Stimulated activated CD8-positive, alpha-beta memory T cell treated with anti-CD3 and anti-CD28 coated beads, Interleukin-15, amount 100 ng/mL, for 1 hour (primary cell): Measurements from ENCODE around the gene ATP10A.
"Not testable (repeated sequence)": the region's sequence is repeated elsewhere in the genome, so short reads cannot be mapped to it uniquely, and the experiment has no call there.

Experiments
- DNase-seq: peaks from one replicate; pipeline ENCODE4 v3.0.0-alpha.2; 2020; ENCODE audit warnings: low read depth

Gene ATP10A

DNA sequence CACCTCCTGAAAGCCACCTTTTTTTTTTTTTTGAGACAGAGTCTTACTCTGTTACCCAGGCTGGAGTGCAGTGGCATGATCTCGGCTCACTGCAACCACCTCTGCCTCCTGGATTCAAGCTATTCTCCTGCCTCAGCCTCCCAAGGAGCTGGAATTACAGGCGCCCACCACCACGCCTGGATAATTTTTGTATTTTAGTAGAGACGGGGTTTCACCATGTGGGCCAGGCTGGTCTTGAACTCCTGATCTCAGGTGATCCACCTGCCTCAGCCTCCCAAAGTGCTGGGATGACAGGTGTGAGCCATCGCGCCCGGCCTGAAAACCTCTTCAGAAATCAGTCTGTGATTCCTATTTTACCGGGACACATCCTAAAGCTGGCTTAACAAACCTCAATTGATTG is 91.4 kb downstream of the ATP10A start:
- not testable (repeated sequence) for DNase-seq

DNA sequence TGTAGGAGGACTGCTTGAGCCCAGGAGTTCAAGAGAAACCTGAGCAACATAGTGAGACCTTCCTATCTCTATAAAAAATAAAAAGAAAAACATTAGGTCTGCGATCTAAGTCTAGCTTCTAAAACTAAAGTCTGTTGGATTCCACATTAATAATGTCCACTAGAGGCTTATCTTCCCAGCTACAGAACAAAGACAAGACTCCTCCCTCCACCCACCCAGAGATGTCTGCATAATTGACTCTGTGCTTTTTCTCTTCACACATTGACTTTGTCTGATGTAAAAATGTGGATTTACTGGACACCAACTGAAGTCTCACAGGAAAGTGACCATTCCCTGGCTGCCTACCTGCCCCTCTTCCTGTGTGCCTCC is 91.8 kb downstream of the ATP10A start:
- DNase-seq: no peak

DNA sequence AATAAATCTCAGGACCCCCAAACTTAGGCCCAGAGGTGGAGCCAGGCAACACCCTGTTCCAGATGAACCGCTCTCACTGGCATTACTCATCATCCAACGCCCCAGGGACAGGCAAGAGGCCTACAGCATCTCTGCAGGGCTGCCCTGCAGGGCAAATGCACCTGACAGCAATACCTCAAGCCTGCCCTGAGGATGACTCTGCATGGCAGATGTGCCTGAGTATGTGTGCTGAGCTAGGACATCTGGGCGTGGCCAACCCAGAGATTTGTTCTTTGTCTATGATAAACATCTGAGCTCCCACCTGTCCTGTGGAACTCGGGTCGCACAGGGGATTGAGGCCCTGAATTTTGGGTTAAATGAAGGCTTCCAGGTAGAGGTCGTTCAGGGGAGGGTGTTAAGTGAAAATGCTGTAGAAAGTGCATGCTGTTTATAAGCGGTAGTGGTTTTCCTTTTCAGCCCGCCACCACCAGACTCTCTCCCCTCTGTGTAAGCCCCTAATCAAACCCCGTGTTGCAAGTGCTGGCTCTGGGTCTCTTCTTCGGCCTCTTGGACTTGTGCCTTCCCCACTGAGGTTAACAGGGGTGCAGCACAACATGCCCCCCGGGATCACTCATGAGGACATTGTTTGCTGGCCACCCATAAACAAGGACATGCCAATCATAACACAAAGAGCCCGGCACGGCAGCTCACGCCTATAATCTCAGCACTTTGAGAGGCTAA is 92.3 kb downstream of the ATP10A start:
- DNase-seq: no peak

DNA sequence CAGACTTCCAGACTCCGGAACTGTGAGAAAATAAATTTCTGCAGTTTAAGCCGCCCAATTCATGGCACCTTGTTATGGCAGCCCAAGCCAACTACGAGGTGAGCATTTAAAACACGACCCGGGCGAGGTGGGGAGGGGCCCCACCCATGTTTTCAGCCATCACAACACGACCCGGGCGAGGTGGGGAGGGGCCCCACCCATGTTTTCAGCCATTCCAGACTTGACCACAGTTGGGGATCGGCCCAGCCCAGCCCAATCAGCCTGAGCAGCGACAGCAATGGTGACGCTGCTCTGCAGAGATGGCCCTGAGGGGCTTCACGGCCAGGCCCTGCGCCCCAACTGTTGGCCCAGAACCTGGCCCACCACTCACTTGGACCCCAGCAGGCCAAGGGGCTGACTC is 93.1 kb downstream of the ATP10A start:
- no peak for DNase-seq

DNA sequence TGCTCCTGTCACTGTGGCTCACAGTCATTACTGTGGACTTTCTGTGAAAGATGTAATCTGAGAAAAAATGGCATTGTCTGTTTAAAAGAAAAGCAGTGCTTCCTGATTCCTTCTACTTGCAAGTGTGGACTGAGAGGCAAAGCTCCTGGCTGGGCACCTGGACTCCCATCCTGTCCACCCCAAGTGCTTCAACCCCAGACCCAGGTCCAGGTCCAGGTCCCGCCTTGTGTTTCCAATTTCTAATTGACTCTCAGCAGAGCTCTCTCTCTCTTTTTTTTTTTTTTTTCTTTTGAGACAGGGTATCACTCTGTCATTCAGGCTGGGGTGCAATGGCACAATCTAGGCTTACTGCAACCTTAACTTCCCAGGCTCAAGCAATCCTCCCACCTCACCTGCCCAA is 94.9 kb downstream of the ATP10A start:
- no peak for DNase-seq

- no peak for DNase-seq
Measured at GRCh38 chr15:25767356-25768151, 95.6 kb downstream of the ATP10A start.

GRCh38 chr15:25766417-25766816 is 96.7 kb downstream of the ATP10A start:
- DNase-seq: no peak

- DNase-seq: no peak
Measured at GRCh38 chr15:25764980-25765735, 98.0 kb downstream of the ATP10A start.

- DNase-seq: no peak
Measured at GRCh38 chr15:25763954-25764353, 99.2 kb downstream of the ATP10A start.

DNA sequence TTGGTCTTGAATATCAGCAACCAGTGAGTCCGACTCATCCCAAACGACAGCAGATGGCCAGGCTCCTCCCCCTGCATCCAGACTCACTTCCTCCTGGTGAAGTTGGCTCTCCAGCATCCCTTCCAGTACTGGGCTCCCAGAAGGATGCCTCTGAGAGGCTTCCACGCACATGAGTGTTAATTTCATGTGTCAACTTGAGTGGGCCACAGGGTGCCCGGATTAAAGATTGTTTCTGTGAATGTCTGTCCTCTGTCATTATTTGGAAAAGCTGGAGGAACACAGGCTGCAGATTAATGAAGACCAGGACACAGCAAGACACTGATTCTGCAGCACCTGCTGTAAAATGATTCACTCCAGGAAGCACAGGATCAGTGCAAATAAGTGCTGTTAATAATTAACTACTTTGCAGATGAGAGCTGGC is 99.8 kb downstream of the ATP10A start:
- DNase-seq: no peak

- DNase-seq: no peak
Measured at GRCh38 chr15:25761971-25762662, 101.0 kb downstream of the ATP10A start.

- DNase-seq: no peak
Measured at GRCh38 chr15:25759421-25759820, 103.7 kb downstream of the ATP10A start.

- DNase-seq: not testable (repeated sequence)
Measured at GRCh38 chr15:25758612-25759011, 104.5 kb downstream of the ATP10A start.

DNA sequence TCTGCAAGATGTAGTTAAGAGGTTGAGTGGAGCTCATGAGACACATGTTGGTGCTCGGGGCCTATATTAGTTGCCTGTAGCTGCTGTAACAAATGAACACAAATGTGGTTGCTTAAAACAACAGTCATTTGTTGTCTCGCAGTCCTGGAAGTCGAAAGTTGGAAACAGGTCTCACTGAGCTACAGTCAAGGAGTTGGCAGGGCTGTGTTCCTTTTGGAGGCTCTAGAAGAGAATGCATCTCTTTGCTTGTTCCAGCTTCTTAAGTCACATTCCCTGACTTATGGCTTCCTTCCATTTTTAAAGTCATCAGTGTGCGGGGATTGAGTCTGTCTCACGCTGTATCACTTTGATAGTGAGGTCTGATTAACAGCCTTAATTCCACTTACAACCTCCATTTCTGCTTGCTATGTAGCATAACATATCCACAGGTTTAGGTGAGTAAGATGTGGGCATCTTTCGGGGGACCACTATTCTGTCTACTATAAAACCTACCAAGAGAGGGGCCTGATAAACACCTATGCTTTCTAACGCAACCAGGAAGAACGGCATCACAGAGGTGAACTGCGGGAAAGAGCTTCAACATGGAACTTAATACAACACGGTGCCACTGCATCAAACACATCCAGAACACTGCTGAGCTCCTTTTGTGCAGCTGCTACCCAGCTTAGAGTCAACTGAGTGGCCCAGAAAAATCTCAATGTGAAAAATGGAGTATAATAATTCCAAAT is 119.4 kb downstream of the ATP10A start:
- no peak for DNase-seq

DNA sequence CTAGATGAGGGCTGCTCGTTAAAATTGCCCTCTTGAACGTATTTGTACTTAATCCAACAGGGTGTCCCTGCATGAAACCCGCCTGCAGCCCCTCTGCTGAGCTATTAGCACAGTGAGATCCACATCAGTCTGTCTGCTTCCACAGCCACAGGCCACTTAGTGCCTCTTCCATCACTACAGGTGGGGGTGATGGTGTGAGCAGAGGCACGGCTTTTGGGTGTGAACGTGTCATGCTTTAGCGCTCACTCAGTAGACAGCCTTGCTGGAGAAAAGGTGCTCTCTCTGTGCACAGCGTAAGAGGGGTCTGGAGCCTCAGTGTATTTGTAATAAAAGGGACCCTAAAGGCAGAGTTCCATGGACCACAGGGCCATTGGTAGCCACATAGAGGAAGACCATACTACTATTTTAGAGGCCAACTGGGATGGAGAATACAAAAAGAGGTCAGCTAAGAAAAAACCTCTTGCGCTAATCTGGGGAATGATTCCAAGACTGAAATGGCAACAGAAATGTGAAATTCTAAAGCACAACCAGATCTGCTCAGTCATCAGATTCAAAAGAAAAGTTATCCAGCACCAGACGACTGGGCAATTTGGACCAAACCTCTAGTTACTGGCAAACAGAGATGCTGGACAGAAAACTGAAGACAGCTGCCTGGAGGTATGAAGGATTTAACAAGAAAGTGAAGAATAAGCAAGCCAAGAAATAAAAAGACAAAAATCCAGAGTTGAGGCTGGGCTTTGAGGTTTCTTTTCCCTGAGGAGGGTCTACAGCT is 120.2 kb downstream of the ATP10A start:
- DNase-seq: no peak

DNA sequence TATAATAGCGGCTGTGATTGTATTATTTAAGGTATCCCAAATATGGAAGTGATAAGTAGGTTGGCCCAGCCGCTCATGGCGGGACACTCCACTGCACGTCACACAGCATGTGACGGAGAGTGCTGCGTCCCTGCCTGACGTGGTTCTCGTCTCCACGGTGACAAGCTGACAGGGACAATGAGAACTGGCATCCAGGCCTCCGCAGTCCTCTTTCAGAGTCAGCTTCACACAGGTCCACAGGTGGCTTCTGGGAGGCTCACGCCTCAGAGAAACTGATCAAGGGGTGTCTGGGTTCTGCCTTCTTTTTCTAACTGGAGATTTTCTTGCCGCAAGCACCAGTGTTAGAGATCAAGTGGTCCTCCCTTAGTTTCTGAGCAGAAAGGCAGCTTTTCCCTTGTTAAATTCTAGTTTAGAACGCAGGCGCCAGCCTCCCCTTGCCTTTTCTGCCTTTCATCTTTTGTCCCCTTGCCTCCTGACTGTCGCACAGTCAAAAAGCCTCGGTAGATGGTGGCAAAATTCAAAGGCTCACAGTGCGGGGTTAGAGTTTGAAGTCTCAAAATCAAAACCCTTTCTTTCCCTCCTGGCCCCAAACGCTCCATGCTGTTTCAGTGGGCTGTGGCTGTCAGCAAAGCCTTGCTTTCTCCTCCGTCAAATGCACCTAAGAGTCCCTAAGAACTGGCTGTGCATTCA is 120.9 kb downstream of the ATP10A start:
- DNase-seq: no peak

DNA sequence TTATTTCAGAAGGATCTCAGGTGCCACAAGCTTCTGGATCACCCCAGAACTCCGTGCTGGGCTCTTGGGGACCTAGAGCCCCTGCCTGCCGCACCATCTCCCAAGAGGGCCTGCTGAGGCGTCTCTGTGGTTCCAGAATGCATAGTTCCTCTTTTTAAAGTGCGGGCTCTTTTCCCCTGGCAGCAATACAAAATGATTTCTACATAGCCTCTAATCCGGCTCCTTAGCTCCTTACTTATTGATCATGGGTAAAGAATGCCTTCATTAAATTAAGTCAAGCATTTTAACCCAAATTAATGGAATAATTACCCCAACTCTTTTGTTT is 121.9 kb downstream of the ATP10A start:
- no peak for DNase-seq

DNA sequence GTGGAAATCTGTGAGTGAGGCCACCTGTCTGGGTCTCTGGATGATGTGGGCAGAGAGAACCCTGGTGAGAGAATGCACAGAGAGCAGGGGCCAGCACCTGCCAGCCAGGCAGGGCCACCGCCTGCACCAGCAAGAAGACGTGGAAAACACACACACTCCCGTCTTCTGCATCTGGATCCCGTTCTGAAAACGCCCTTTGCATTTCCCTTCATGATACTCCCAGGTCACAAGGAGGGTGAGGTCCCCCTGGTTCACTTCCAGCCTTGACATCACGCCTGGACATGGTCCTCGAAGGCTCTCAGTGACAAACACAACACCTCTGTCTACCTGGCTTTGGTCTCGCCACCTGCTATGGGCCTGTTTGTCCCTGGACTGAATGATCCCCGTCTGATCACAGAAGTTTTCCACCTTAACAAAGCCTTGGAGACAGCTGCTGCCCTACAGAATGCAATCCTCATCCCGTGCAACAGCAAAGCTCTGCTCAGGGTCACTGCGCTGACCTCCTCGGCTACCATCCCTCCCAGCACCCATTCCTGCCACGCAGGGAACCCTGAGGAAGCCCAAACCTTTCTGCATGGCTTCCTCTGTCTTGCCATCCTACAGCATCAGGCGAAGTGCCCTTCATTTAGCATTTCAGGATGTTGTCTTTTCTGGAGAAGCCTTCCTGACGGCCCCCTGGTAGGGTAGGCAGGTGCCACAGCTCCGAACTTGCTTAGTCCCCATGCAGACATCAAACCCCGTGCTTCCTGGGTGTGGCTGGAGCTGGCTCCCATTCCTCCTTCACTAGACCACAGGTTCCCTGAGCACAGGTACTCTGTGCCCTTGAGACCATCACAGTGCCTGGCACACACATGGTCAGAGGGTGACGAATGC is 122.5 kb downstream of the ATP10A start:
- no peak for DNase-seq

GRCh38 chr15:25739687-25740121 is 123.4 kb downstream of the ATP10A start:
- DNase-seq: no peak
